CD8-positive, alpha-beta memory T cell (primary cell): Measurements from ENCODE around the gene CLSTN3. TPM values are rescaled to one million over a fixed set of nuclear protein-coding genes. Genes with fewer than 3 reads are reported as not detected.

Experiments
- CTCF ChIA-PET: fragments of 350-600 bp; sonication (Branson Sonifier 250); formaldehyde crosslinking; loops from one replicate; lab custom pipeline; 2021; ENCODE audit warnings: antibody characterized with exemption; lab: Charles Lee
- POLR2A ChIA-PET: fragments of 350-600 bp; sonication (Branson Sonifier 250); formaldehyde crosslinking; loops from one replicate; lab custom pipeline; 2021; ENCODE audit warnings: antibody characterized with exemption; lab: Charles Lee
- DNase-seq, 5 donors: peaks; one replicate each; pipeline versions ENCODE4 v3.0.0 to v3.0.0-alpha.2; 2020 to 2022; ENCODE audit warnings: mixed read lengths in 1 of 5
- H3K27ac ChIP-seq: one replicate; pipeline ENCODE4 v1.7.0; 2013; ENCODE audit warnings: low read depth, mild to moderate bottlenecking, low read length, moderate library complexity
- H3K27me3 ChIP-seq: 2 replicates; pipeline ENCODE4 v1.7.0; 2013; ENCODE audit warnings: low read length, mild to moderate bottlenecking; ENCODE audit not compliant: insufficient read depth, poor library complexity, severe bottlenecking
- H3K36me3 ChIP-seq: 2 replicates; pipeline ENCODE4 v1.7.0; 2013; ENCODE audit warnings: mild to moderate bottlenecking, low read length, moderate library complexity; ENCODE audit not compliant: insufficient read depth
- H3K4me1 ChIP-seq: 2 replicates; pipeline ENCODE4 v1.7.0; 2013; ENCODE audit warnings: mild to moderate bottlenecking, low read length, moderate library complexity; ENCODE audit not compliant: insufficient read depth
- H3K4me3 ChIP-seq: 2 replicates; pipeline ENCODE4 v1.7.0; 2013; ENCODE audit warnings: mild to moderate bottlenecking, low read length
- H3K9me3 ChIP-seq: 2 replicates; pipeline ENCODE4 v1.7.0; 2013; ENCODE audit warnings: mild to moderate bottlenecking, low read length
- H3K27ac Mint-ChIP-seq, 8 donors: one replicate each; pipeline ENCODE4 v1.8.0; 2020 to 2021; ENCODE audit warnings: mixed read lengths in 8 of 8, mild to moderate bottlenecking in 6 of 8, inconsistent platforms in 3 of 8, moderate library complexity in 3 of 8
- H3K27me3 Mint-ChIP-seq, 2 donors: one replicate each; pipeline ENCODE4 v1.8.0; 2020 to 2021; ENCODE audit warnings: mixed read lengths in 2 of 2, mild to moderate bottlenecking in 1 of 2, moderate library complexity in 1 of 2
- H3K36me3 Mint-ChIP-seq, 3 donors: one replicate each; pipeline ENCODE4 v1.8.0; 2020 to 2021; ENCODE audit warnings: mixed read lengths in 3 of 3, inconsistent platforms in 1 of 3, mild to moderate bottlenecking in 1 of 3
- H3K4me1 Mint-ChIP-seq, 3 donors: one replicate each; pipeline ENCODE4 v1.8.0; 2020 to 2021; ENCODE audit warnings: mixed read lengths in 3 of 3, inconsistent platforms in 1 of 3, mild to moderate bottlenecking in 1 of 3
- H3K4me3 Mint-ChIP-seq, 7 donors: one replicate each; pipeline ENCODE4 v1.8.0; 2020 to 2021; ENCODE audit warnings: mixed read lengths in 7 of 7, mild to moderate bottlenecking in 6 of 7, moderate library complexity in 4 of 7, inconsistent platforms in 2 of 7
- H3K9me3 Mint-ChIP-seq, 5 donors: one replicate each; pipeline ENCODE4 v1.8.0; 2020 to 2022; ENCODE audit warnings: mixed read lengths in 5 of 5, mild to moderate bottlenecking in 3 of 5, moderate library complexity in 2 of 5, inconsistent platforms in 1 of 5
- polyA plus RNA-seq: library from polyadenylated mRNA; unstranded; fragments of 300-500 nt; fragmentation: Illumina TruSeq; gene quantifications from one replicate; pipeline ENCODE4 v1.2.3, GENCODE V29; 2021
- total RNA-seq, 2 experiments: library from RNA; stranded (reverse); gene quantifications; one replicate each; pipeline ENCODE4 v1.2.3, GENCODE V29; 2021

The CLSTN3 gene
- total and polyA plus RNA-seq, 3 experiments from 2014 or later: 7.7 to 17.7 (median 16.5) TPM

- no peaks in the 10 kb centered on the region for H3K9me3 ChIP-seq
- H3K4me3 Mint-ChIP-seq: no peak overlapping the region
- H3K27me3 Mint-ChIP-seq: peaks cover 0 to 2% of the 10 kb centered on the region in 2 donors
- DNase-seq: no peak
- no peaks in the 10 kb centered on the region for H3K27me3 ChIP-seq
- ChIA-PET CTCF (interaction anchor here (0.9 to 7.7 kb wide), 9 partner anchors 10 to 242 kb away, joined by 3 to 69 read pairs (median 10); partner anchors contain the start of genes C12orf57, RNU7-1 and SPSB2), POLR2A (no interaction called here)
- no peak overlapping the region for H3K4me3 ChIP-seq
- peaks cover 27 to 34% (median 28%) of the 10 kb centered on the region in 3 donors for H3K4me1 Mint-ChIP-seq
- peaks cover 15% of the 10 kb centered on the region for H3K4me1 ChIP-seq
- no peak overlapping the region for H3K27ac Mint-ChIP-seq
- H3K36me3 ChIP-seq: no peaks in the 10 kb centered on the region
- H3K9me3 Mint-ChIP-seq: no peaks in the 10 kb centered on the region
- H3K27ac ChIP-seq: no peak overlapping the region
- peaks cover 0 to 27% (median 6%) of the 10 kb centered on the region in 3 donors for H3K36me3 Mint-ChIP-seq
Measured at GRCh38 chr12:7112041-7112440, 18.1 kb upstream of the CLSTN3 start.

- Mint-ChIP-seq H3K9me3 (no peaks in the 10 kb centered on the region), H3K27ac (peak overlapping the region in 2 of 8 donors; percentile 25 to 72), H3K36me3 (peaks cover 0 to 19% (median 6%) of the 10 kb centered on the region in 3 donors), H3K27me3 (peaks cover 0 to 2% of the 10 kb centered on the region in 2 donors), H3K4me3 (peak overlapping the region in 1 of 7 donors; percentile 6), H3K4me1 (peaks cover 16 to 25% (median 17%) of the 10 kb centered on the region in 3 donors)
- CTCF ChIA-PET: interaction anchor here (0.7 to 7.7 kb wide), 23 partner anchors 11 to 373 kb away, joined by 3 to 69 read pairs (median 5); partner anchors contain the start of genes C1S, LPCAT3, RBP5 and SPSB2
- DNase-seq: peak; percentile 17 to 62 (median 49)
- Histone ChIP-seq H3K36me3 (no peaks in the 10 kb centered on the region), H3K27me3 (no peaks in the 10 kb centered on the region), H3K9me3 (no peaks in the 10 kb centered on the region), H3K27ac (no peak overlapping the region), H3K4me3 (no peak overlapping the region), H3K4me1 (peaks cover 13% of the 10 kb centered on the region)
- POLR2A ChIA-PET: interaction anchor here (1.4 kb wide), 1 partner anchor 17 kb away, joined by 6 read pairs; the partner anchor contains the start of gene CLSTN3
Measured at GRCh38 chr12:7113389-7113871, 16.7 kb upstream of the CLSTN3 start.

GRCh38 chr12:7114008-7114407 is 16.2 kb upstream of the CLSTN3 start:
- Histone ChIP-seq H3K27ac (no peak overlapping the region), H3K9me3 (no peaks in the 10 kb centered on the region), H3K36me3 (no peaks in the 10 kb centered on the region), H3K4me3 (no peak overlapping the region), H3K4me1 (peaks cover 13% of the 10 kb centered on the region), H3K27me3 (no peaks in the 10 kb centered on the region)
- peaks cover 0 to 16% (median 6%) of the 10 kb centered on the region in 3 donors for H3K36me3 Mint-ChIP-seq
- CTCF ChIA-PET: interaction anchor here (0.7 to 7.7 kb wide), 17 partner anchors 11 to 374 kb away, joined by 3 to 69 read pairs (median 5); partner anchors contain the start of genes C1S, LPCAT3, RBP5 and SPSB2
- peaks cover 0 to 2% of the 10 kb centered on the region in 2 donors for H3K27me3 Mint-ChIP-seq
- H3K27ac Mint-ChIP-seq: peak overlapping the region in 2 of 8 donors; percentile 35 to 68
- H3K4me3 Mint-ChIP-seq: no peak overlapping the region
- H3K9me3 Mint-ChIP-seq: no peaks in the 10 kb centered on the region
- POLR2A ChIA-PET: interaction anchor here (1.4 kb wide), 1 partner anchor 16 kb away, joined by 6 read pairs; the partner anchor contains the start of gene CLSTN3
- peaks cover 12 to 25% (median 15%) of the 10 kb centered on the region in 3 donors for H3K4me1 Mint-ChIP-seq
- no peak for DNase-seq

GRCh38 chr12:7114851-7115250 is 15.3 kb upstream of the CLSTN3 start:
- Mint-ChIP-seq H3K27ac (no peak overlapping the region), H3K4me3 (no peak overlapping the region), H3K9me3 (no peaks in the 10 kb centered on the region), H3K36me3 (peaks cover 0 to 16% (median 6%) of the 10 kb centered on the region in 3 donors), H3K4me1 (peaks cover 5 to 19% (median 8%) of the 10 kb centered on the region in 3 donors), H3K27me3 (peaks cover 0 to 2% of the 10 kb centered on the region in 2 donors)
- Histone ChIP-seq H3K36me3 (no peaks in the 10 kb centered on the region), H3K4me3 (no peak overlapping the region), H3K27ac (no peak overlapping the region), H3K9me3 (no peaks in the 10 kb centered on the region), H3K27me3 (no peaks in the 10 kb centered on the region), H3K4me1 (peaks cover 7% of the 10 kb centered on the region)
- no peak for DNase-seq
- ChIA-PET POLR2A (interaction anchor here (1.4 kb wide), 1 partner anchor 16 kb away, joined by 6 read pairs; the partner anchor contains the start of gene CLSTN3), CTCF (interaction anchor here (1.6 kb wide), 1 partner anchor 246 kb away, joined by 8 read pairs; no protein-coding TSS in a partner anchor)

DNA sequence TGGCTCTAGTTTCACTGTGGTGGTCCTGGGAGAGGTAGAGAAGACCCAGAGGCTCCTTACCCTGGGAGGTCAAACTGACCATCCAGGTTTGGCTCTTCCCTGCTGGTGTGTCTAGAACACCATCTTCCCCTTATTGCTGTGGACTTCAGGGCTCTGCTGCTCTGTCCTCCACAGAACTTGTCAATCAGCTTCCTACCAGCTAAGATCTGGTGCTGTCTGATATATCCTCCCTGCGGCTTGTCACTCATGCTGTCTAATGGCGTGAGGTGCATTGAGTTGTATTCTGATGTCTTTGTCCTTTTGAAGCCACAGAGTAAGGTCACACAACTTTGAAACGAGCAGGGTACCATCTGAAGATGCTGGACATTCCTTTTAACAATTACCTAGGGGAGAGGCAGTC is 14.0 kb upstream of the CLSTN3 start:
- H3K4me1 Mint-ChIP-seq: peaks cover 5 to 11% (median 5%) of the 10 kb centered on the region in 3 donors
- Histone ChIP-seq H3K27ac (no peak overlapping the region), H3K4me1 (peaks cover 7% of the 10 kb centered on the region), H3K27me3 (no peaks in the 10 kb centered on the region), H3K4me3 (no peak overlapping the region), H3K36me3 (no peaks in the 10 kb centered on the region), H3K9me3 (no peaks in the 10 kb centered on the region)
- H3K9me3 Mint-ChIP-seq: no peaks in the 10 kb centered on the region
- peak overlapping the region in 1 of 8 donors; percentile 75 for H3K27ac Mint-ChIP-seq
- no peak for DNase-seq
- peaks cover 0 to 16% (median 6%) of the 10 kb centered on the region in 3 donors for H3K36me3 Mint-ChIP-seq
- no peak overlapping the region for H3K4me3 Mint-ChIP-seq
- ChIA-PET CTCF (no interaction called here), POLR2A (no interaction called here)
- no peaks in the 10 kb centered on the region for H3K27me3 Mint-ChIP-seq

DNA sequence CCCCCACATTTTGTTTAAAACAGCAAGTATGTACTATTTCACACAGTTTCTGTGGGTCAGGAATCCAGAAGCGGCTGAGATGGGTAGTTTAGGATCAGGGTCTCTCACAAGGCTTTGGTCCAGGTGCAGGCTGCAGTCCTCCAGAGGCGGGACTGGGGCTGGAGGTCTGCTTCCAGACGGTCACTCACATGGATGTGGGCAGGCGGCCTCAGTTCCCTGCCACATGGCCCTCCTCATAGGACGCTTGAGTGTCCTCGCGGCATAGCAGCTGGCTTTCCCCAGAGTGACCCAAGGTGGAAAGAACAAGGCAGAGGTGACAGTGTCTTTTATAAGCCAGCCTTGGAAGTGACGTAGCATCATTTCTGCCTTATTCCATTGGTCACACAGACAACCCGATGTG is 13.3 kb upstream of the CLSTN3 start:
- no peaks in the 10 kb centered on the region for H3K36me3 ChIP-seq
- H3K9me3 Mint-ChIP-seq: no peaks in the 10 kb centered on the region
- H3K4me3 ChIP-seq: no peak overlapping the region
- H3K4me3 Mint-ChIP-seq: no peak overlapping the region
- H3K4me1 Mint-ChIP-seq: peaks cover 5 to 11% (median 5%) of the 10 kb centered on the region in 3 donors
- no peak overlapping the region for H3K27ac ChIP-seq
- peak overlapping the region in 1 of 8 donors; percentile 22 for H3K27ac Mint-ChIP-seq
- H3K27me3 ChIP-seq: no peaks in the 10 kb centered on the region
- POLR2A ChIA-PET: no interaction called here
- DNase-seq: no peak
- H3K4me1 ChIP-seq: peaks cover 7% of the 10 kb centered on the region
- peaks cover 0 to 16% (median 7%) of the 10 kb centered on the region in 3 donors for H3K36me3 Mint-ChIP-seq
- H3K27me3 Mint-ChIP-seq: no peaks in the 10 kb centered on the region
- CTCF ChIA-PET: interaction anchor here (1.1 kb wide), 1 partner anchor 199 kb away, joined by 3 read pairs; no protein-coding TSS in a partner anchor
- H3K9me3 ChIP-seq: no peaks in the 10 kb centered on the region

GRCh38 chr12:7117670-7118069 is 12.5 kb upstream of the CLSTN3 start:
- Mint-ChIP-seq H3K4me1 (peaks cover 5 to 9% (median 5%) of the 10 kb centered on the region in 3 donors), H3K27me3 (no peaks in the 10 kb centered on the region), H3K4me3 (no peak overlapping the region), H3K9me3 (no peaks in the 10 kb centered on the region), H3K36me3 (peaks cover 0 to 16% (median 8%) of the 10 kb centered on the region in 3 donors), H3K27ac (peak overlapping the region in 1 of 8 donors; percentile 81)
- DNase-seq: no peak
- ChIA-PET POLR2A (no interaction called here), CTCF (interaction anchor here (0.8 to 1.1 kb wide), 2 partner anchors 10 to 200 kb away, joined by 3 read pairs; no protein-coding TSS in a partner anchor)
- Histone ChIP-seq H3K4me1 (peaks cover 7% of the 10 kb centered on the region), H3K9me3 (no peaks in the 10 kb centered on the region), H3K27ac (no peak overlapping the region), H3K4me3 (no peak overlapping the region), H3K27me3 (no peaks in the 10 kb centered on the region), H3K36me3 (no peaks in the 10 kb centered on the region)

DNA sequence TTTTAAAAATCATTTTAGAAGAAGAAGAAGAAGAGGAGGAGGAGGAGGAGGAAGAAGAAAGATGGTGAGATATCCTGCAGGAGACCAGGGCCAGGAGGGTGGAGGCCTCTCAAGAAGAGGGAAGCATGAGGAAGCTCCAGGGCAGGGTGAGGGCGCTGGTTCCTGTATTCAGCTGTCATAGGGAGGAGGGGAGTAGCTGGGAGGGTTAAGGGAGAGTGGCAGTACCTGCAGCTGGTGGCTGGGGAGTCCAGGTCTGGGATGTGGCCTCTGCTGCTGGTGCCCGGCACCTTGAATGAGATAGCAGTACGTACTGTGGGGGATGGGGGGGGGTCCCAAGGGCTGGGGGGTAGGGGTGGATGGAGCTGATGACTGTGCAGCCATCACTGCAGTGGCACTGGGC is 11.3 kb upstream of the CLSTN3 start:
- Mint-ChIP-seq H3K36me3 (peaks cover 0 to 13% (median 10%) of the 10 kb centered on the region in 3 donors), H3K9me3 (no peaks in the 10 kb centered on the region), H3K4me3 (no peak overlapping the region), H3K27ac (peak overlapping the region in 1 of 8 donors; percentile 38), H3K27me3 (no peaks in the 10 kb centered on the region), H3K4me1 (no peaks in the 10 kb centered on the region)
- CTCF ChIA-PET: interaction anchor here (1.1 kb wide), 1 partner anchor 195 kb away, joined by 3 read pairs; no protein-coding TSS in a partner anchor
- H3K36me3 ChIP-seq: no peaks in the 10 kb centered on the region
- no peaks in the 10 kb centered on the region for H3K9me3 ChIP-seq
- H3K4me1 ChIP-seq: no peaks in the 10 kb centered on the region
- no peak overlapping the region for H3K27ac ChIP-seq
- no peaks in the 10 kb centered on the region for H3K27me3 ChIP-seq
- no peak overlapping the region for H3K4me3 ChIP-seq
- POLR2A ChIA-PET: no interaction called here
- no peak for DNase-seq
